HFF-Myc (cell line): Measurements from ENCODE around the gene PLEKHA5.

Source experiments
- DNase-seq: peaks from one replicate; pipeline ENCODE4 v3.0.0-alpha.2; 2011; ENCODE audit warnings: low read depth; ENCODE audit errors: extremely low read depth
- H3K4me3 ChIP-seq: replicated peaks from 2 replicates; pipeline ENCODE4 v1.5.1; 2011; ENCODE audit warnings: low read depth, mild to moderate bottlenecking, control low read depth, low read length
- TF ChIP-seq, protein P1 (sequence below): IDR thresholded peaks from 2 replicates; pipeline ENCODE4 v1.5.1; 2012; ENCODE audit warnings: mild to moderate bottlenecking, low read depth, low read length, control low read depth; ENCODE audit errors: missing control alignments

Gene PLEKHA5, protein sequence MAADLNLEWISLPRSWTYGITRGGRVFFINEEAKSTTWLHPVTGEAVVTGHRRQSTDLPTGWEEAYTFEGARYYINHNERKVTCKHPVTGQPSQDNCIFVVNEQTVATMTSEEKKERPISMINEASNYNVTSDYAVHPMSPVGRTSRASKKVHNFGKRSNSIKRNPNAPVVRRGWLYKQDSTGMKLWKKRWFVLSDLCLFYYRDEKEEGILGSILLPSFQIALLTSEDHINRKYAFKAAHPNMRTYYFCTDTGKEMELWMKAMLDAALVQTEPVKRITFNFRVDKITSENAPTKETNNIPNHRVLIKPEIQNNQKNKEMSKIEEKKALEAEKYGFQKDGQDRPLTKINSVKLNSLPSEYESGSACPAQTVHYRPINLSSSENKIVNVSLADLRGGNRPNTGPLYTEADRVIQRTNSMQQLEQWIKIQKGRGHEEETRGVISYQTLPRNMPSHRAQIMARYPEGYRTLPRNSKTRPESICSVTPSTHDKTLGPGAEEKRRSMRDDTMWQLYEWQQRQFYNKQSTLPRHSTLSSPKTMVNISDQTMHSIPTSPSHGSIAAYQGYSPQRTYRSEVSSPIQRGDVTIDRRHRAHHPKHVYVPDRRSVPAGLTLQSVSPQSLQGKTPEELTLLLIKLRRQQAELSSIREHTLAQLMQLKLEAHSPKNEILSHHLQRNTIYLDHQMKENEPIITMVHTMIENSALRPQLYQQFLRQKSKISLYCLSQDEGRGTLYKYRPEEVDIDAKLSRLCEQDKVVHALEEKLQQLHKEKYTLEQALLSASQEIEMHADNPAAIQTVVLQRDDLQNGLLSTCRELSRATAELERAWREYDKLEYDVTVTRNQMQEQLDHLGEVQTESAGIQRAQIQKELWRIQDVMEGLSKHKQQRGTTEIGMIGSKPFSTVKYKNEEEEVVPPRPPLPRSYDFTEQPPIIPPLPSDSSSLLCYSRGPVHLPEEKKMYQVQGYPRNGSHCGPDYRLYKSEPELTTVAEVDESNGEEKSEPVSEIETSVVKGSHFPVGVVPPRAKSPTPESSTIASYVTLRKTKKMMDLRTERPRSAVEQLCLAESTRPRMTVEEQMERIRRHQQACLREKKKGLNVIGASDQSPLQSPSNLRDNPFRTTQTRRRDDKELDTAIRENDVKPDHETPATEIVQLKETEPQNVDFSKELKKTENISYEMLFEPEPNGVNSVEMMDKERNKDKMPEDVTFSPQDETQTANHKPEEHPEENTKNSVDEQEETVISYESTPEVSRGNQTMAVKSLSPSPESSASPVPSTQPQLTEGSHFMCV

DNA sequence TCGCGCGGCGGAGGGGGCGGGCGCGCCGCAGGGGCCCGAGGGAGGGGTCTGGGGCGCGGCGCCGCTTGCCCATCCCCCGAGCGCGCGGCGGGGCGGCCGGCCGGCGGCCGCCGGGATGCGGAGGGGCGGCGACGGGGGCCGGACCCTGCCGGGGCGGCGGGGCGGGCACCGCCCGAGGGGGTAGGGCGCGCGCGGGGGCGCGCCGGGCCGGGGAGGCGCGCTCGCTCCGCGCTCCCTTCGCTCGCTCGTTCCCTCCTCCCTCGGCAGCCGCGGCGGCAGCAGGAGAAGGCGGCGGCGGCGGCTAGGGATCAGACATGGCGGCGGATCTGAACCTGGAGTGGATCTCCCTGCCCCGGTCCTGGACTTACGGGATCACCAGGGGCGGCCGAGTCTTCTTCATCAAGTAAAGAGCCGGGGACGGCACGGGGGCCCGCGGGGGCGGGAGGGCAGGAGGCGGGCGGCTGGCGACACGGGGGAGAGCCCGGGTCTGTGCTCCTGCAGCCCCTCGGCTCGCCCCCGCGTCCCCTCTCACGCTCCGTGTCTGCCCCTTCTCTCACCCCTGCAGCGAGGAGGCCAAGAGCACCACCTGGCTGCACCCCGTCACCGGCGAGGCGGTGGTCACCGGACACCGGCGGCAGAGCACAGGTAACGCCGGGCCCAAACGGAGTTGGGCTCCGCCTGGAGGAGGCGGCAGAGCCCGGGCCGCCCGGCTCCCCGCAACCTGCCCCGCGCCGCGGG lies at the start of gene PLEKHA5:
Gene PLEKHA5 (plus strand): TSS at position 248 of the 738 bp plus-strand sequence. CDS start 67 bp downstream, at position 315.
- peak within 1 kb of the TSS; percentile 74 for H3K4me3 ChIP-seq
- TF ChIP-seq, protein P1, sequence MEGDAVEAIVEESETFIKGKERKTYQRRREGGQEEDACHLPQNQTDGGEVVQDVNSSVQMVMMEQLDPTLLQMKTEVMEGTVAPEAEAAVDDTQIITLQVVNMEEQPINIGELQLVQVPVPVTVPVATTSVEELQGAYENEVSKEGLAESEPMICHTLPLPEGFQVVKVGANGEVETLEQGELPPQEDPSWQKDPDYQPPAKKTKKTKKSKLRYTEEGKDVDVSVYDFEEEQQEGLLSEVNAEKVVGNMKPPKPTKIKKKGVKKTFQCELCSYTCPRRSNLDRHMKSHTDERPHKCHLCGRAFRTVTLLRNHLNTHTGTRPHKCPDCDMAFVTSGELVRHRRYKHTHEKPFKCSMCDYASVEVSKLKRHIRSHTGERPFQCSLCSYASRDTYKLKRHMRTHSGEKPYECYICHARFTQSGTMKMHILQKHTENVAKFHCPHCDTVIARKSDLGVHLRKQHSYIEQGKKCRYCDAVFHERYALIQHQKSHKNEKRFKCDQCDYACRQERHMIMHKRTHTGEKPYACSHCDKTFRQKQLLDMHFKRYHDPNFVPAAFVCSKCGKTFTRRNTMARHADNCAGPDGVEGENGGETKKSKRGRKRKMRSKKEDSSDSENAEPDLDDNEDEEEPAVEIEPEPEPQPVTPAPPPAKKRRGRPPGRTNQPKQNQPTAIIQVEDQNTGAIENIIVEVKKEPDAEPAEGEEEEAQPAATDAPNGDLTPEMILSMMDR = no peak
- no peak for DNase-seq

DNA sequence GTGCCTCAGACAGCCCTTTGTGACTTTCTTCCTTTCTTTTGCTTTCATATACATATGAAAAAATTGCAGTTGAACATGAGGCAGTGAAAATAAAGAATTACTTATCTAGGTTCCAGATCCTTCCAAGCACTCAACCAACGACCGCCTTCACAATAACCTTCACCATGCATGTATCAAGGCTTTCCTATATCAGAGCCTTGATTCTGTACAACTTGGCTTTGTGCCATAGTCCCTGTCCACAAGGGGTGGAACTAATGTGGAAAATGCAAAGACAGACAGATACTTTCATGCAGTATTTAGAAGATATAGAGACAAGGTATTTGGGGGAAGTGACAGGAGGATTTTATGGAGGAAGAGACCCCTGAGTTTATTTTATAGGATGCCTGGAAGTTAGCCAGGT lies 48.6 kb upstream of the PLEKHA5 start:
- no peak overlapping the region for H3K4me3 ChIP-seq
- TF ChIP-seq, protein P1 = no peak
- DNase-seq = no peak

DNA sequence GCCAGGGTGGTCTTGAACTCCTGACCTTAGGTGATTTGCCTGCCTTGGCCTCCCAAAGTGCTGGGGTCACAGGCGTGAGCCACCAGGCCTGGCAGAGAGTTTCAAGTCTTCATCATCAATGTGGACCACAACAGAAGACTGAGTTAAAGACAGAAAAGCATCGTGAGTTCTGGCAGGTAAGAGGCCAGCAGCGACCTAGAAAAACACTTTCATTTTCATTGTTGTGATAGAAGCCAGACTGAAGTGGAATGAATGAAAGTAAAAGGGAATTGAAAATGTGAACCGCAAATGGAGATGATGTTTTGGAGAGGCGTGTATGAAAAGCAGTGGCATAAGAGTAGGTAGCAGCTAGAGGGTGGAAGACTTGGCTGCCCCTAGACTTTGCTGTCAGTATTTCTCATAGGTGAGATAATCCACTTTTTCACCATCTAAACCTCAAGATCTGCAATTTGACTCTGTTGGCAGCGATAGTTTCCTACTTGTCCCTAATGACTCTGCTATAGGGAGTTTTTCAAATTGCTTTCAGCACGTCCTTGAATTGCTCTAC lies 47.1 kb upstream of the PLEKHA5 start:
- H3K4me3 ChIP-seq = no peak overlapping the region
- TF ChIP-seq, protein P1 = no peak
- no peak for DNase-seq

DNA sequence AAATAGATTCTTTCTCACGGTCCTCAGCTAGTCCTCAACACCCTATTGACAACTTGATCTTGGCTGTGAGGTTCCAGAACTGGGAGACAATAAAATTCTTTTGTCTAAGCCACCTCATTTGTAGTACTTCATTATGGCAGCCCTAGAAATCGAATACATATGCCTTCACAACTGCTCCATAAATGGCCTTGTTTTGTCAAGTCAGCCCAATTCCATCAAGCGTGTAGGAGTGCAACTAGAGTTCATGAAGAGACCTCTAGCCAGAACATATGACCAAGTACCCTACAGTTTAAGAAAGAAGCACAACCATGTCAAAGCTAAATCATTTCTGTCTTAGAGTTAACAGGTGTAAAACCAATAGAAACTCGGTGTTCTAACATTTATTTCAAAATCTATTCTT lies 45.0 kb upstream of the PLEKHA5 start:
- no peak overlapping the region for H3K4me3 ChIP-seq
- no peak for DNase-seq
- TF ChIP-seq, protein P1 = no peak

DNA sequence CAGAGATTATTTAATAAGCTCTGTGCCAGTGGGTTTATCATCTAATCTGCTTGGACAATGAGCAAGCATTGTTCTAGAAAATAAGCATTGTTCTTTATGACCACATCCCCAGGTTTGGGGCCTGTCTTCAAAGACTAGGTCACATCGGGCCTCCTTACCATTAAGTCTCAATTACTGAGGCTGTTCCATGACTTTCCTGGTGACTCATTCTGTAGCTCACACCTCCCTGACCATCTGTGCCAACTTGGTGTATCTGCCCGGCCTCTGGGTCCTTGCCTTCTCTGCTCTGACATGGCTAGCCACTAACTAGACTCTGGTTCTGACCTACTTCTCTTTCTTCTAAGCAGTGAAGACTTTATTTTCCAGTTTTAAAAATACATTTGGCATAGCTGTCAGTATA lies 44.4 kb upstream of the PLEKHA5 start:
- H3K4me3 ChIP-seq = no peak overlapping the region
- TF ChIP-seq, protein P1 = no peak
- DNase-seq = no peak
